NCI-H146 treated with DMSO at 0.1 percent for 48 hours (cell line): ENCODE data around the gene ABCC6.
"Not testable (repeated sequence)": the region's sequence is repeated elsewhere in the genome, so short reads cannot be mapped to it uniquely, and the experiment has no call there.

Experiments used
- DNase-seq: peaks from one replicate; lab custom pipeline; 2025; ENCODE audit not compliant: unreplicated experiment; lab: John Stamatoyannopoulos, UW

Gene ABCC6

DNA sequence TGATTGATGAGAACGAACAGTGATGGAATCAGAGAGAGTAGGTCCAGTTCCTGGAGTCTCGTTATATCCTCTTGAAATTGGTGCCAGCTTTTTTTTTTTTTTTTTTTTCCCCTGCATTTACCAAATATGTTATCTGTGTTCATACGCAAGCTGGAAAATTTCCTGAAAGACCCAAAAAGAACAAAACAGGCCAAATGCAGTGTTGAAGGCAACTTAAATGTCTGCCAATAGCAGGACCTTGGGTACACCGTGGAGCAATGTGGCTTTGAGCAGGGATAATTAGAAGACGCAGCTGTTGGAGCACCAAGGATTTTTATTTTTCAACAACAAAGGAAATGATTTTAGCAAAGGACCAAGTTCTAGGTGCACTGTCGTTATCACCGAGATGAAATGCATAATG lies 105.0 kb downstream of the ABCC6 start:
- no peak for DNase-seq

- DNase-seq, result no peak
These were observed 106.5 kb downstream of the ABCC6 start for GRCh38 chr16:16116841-16117240.

DNA sequence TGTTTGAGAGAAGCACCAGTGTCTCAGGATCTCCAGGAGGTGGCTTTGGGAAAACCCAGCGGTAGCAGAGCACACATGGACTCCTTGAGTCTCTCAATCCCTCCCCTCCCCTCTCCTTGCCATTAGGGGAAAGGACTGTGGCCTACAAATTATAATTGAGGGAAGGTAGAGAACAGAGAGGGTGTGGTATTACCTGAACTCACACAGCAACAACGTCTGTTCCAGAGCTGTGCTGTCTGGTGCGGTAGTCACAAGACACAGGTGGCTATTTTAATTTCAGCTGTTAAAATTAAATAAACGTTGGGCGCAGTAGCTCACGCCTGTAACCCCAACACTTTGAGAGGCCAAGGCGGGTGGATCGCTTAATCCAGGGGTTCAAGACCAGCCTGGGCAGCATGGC lies 110.2 kb downstream of the ABCC6 start:
- DNase-seq, result no peak

GRCh38 chr16:16112450-16113053 lies 110.7 kb downstream of the ABCC6 start:
- no peak for DNase-seq

GRCh38 chr16:16111639-16112038 lies 111.7 kb downstream of the ABCC6 start:
- no peak for DNase-seq

DNA sequence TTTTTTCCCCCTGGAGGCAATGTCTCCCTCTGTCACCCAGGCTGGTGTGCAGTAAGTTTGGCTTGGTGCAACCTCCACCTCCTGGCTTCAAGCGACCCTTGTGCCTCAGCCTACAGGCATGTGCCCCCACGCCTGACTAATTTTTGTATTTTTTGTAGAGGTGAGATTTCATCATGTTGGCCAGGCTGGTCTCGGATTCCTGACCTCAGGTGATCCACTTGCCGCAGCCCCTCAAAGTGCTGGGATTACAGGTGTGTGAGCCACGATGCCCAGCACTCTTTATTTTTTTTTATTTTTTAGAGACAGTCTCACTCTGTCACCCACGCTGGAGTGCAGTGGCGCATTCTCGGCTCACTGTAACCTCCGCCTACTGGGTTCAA lies 113.2 kb downstream of the ABCC6 start:
- DNase-seq, result no peak

DNA sequence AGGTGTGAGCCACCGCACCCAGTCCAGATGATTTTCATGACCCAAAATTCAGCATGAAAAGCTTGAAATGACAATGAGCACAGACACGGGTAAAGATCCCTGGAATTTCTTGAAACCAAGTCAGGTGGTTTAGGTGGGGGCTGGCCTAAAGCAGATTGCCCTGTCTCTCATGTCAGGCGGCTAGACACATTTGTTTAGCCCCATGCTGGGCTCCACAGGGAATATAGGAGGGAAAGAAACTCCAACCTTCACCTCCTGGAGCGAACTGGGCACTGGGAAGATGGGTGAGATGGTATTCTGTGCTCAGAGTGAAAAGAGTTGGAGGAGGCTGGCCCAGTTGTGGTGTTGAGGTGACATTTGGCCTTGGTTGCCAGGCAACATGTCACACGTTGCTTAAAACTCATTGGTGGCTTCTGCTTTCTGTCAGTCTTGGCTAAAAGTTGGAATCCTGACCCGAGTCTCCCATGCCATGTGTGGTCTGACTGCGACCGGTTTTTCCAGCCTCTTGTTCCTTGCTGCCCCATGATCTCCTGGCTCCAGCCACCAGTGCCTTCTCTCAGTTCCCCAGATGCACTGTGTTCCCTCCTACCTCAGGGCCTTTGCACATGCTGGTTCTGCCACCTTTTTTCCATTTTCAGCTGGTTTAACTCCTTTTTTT lies 113.7 kb downstream of the ABCC6 start:
- DNase-seq, result no peak

- DNase-seq, result no peak
These were observed 114.5 kb downstream of the ABCC6 start for GRCh38 chr16:16108759-16109158.

DNA sequence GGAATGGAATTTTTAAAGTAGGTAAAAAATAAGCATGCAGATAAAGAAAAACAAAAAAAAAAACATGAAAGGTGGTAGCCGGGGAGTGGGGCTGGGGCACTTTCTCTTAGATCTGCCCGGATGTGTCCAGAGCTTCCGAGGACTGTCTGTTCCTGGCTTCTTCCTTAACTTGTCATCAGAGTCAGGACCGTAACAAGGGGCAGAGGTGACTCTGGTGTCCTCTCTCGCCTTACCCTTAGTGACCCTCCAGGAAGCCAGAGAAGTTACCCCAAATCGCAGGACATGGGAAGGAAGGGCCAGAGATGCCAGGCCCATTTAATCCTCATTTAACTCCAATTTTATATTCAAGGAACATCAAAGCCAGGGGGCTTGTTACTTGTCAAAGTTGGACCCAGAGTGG lies 115.5 kb downstream of the ABCC6 start:
- no peak for DNase-seq

- no peak for DNase-seq
These were observed 116.8 kb downstream of the ABCC6 start for GRCh38 chr16:16106466-16106865.

DNA sequence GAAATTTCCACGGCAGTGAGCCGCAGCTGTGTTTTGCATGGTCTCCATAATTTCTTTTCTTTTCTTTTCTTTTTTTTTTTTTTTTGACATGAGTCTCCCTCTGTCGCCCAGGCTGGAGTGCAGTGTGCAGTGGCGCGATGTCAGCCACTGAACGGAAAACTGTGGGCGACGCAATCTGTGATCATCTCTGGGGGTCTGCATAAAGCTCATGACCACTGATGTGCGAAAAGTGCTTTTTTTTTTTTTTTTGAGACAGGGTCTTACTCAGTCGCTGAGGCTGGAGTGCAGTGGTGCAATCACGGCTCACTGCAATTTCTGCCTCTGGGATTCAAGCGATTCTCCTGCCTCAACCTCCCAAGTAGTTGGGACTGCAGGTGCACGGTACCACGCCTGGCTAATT lies 117.6 kb downstream of the ABCC6 start:
- no peak for DNase-seq

- DNase-seq, result not testable (repeated sequence)
These were observed 118.5 kb downstream of the ABCC6 start for GRCh38 chr16:16104804-16105141.

- DNase-seq, result not testable (repeated sequence)
These were observed 119.0 kb downstream of the ABCC6 start for GRCh38 chr16:16104132-16104803.

DNA sequence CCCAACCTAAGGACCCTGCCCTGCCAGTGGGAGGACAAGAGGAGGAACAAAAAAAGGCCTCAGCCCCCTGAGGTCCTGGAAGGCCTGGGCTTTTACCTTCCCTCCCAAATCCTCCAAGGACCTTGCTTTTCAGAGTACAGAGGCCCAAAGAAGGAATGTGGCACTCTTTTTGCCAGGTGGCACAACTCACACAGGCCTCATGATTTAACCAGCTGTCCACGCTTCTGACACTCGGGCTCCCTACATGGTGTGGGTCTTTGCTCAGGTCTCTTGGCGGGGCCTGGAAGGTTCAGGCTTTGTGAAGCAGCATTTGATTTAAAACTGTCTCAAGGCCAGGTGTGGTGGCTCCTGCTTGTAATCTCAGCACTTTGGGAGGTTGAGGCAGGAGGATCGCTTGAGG lies 120.6 kb downstream of the ABCC6 start:
- no peak for DNase-seq

GRCh38 chr16:16101585-16101984 lies 121.7 kb downstream of the ABCC6 start:
- no peak for DNase-seq

DNA sequence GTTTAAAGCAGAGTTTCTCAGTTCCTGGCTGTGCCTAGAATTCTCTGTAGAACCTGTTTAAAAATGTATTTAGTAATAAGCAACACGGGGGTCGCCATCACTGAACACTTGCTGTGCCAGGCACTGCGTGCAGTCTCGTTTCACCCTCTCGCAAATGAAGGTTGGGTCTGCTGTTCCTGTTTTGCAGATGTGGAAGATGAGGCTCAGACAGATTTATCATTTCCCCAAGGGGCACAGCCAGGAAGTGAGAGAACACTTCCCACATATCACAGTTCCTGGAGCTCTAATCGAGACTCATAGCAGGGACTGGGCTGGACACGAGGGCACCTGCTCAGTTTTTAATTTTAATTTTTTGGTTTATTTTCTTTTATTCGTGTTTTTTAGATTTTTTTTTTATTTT lies 122.7 kb downstream of the ABCC6 start:
- no peak for DNase-seq

DNA sequence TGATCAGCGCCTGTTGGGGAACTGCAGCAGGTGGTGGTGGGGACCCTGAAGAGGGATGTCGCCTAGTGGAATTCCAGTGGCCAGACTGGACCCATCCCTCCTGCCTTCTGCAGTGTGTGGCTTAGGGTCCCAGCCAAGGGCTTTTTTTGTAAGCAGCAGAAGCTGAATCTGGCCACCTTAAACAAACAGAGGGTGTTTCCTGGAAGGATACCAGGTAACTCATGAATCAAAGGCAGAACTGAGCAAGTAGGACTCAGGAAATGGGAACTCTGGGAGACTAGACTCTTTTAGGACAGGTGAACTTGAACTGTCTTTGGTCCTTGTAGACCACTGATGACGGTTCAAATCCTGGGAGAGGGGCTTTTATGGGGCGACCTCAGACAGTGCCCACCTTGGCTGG lies 124.0 kb downstream of the ABCC6 start:
- no peak for DNase-seq
